Stomach (tissue), 9 donors: Measurements from ENCODE around the gene TNFRSF8. TPM values are rescaled to one million over a fixed set of nuclear protein-coding genes. Genes with fewer than 3 reads are reported as not detected.

Experiments used
- DNase-seq, 2 donors: peaks; one replicate each; pipeline versions ENCODE4 v3.0.0 to v3.0.0-alpha.2; 2013 to 2019
- H3K27ac ChIP-seq, 5 donors: fragments of 200-600 bp in 4 of 5; sonication (generic) in 4 of 5; one replicate each; pipeline ENCODE4 v1.5.1; 2013 to 2019; ENCODE audit warnings: mild to moderate bottlenecking in 1 of 5, moderate library complexity in 1 of 5
- H3K27me3 ChIP-seq, 3 donors: fragments of 200-600 bp; sonication (generic); one replicate each; pipeline ENCODE4 v1.5.1; 2017 to 2019; ENCODE audit warnings: mixed run types in 1 of 3
- H3K36me3 ChIP-seq, 4 donors: fragments of 200-600 bp; sonication (generic); 1 replicate in 3 of 4; 2 replicates in 1 of 4; pipeline ENCODE4 v1.5.1; 2016 to 2019
- H3K4me1 ChIP-seq, 4 donors: fragments of 200-600 bp; sonication (generic); one replicate each; pipeline ENCODE4 v1.5.1; 2016 to 2019
- H3K4me3 ChIP-seq, 4 donors: fragments of 200-600 bp; sonication (generic) in 3 of 4; one replicate each; pipeline ENCODE4 v1.5.1; 2016 to 2019; ENCODE audit warnings: mild to moderate bottlenecking in 1 of 4
- H3K9me3 ChIP-seq, 4 donors: fragments of 200-600 bp; sonication (generic); one replicate each; pipeline ENCODE4 v1.5.1; 2016 to 2019
- CTCF ChIP-seq, 7 experiments: fragments of 450-650 bp in 4 of 7; fragments of 200-600 bp in 3 of 7; sonication (generic) in 3 of 7; IDR thresholded peaks; one replicate each; pipeline ENCODE4 v1.5.1; 2016 to 2019; ENCODE audit warnings: antibody characterized with exemption in 7 of 7, control low read depth in 2 of 7, mild to moderate bottlenecking in 1 of 7
- EP300 ChIP-seq: sonication (generic); formaldehyde crosslinking; IDR thresholded peaks from one replicate; pipeline ENCODE4 v1.6.1; 2017; ENCODE audit warnings: antibody characterized with exemption
- POLR2A ChIP-seq, 4 donors: fragments of 450-650 bp; IDR thresholded peaks; one replicate each; pipeline ENCODE4 v1.6.1; 2016; ENCODE audit warnings: antibody characterized with exemption in 4 of 4, control low read depth in 2 of 4, mild to moderate bottlenecking in 1 of 4, moderate library complexity in 1 of 4
- POLR2AphosphoS5 ChIP-seq, 3 donors: sonication (generic); formaldehyde crosslinking; IDR thresholded peaks; one replicate each; pipeline ENCODE4 v1.6.1; 2016; ENCODE audit warnings: antibody characterized with exemption in 3 of 3
- WGBS, 5 donors: extraction: QIAGEN DNeasy Blood & Tissue Kit in 3 of 5; methylation state at CpG; one replicate each; pipeline versions ENCODE4 v1.1.5 to v1.1.7; 2013 to 2018; 5-methylcytosine and 5-hydroxymethylcytosine counted together
- intact Hi-C: fragments of 100-400 bp; cut with DNase I; formaldehyde crosslinking; loops from one replicate; pipeline ENCODE4 v1.15.1; 2023; ENCODE audit warnings: low total_unique reads
- polyA plus RNA-seq, 3 donors: library from polyadenylated mRNA; stranded (reverse); fragments of 200-250 nt; gene quantifications; one replicate each; pipeline ENCODE4 v1.2.3, GENCODE V29; 2013
- total RNA-seq, 5 donors: library from RNA; depleted of rRNA; stranded (reverse); fragments of >200 nt; gene quantifications; one replicate each; pipeline versions ENCODE4 v1.1.0 to v1.2.3, GENCODE V29; 2014 to 2016
- donor health status: healthy with polysubstance abuse.
- donor health status: Bipolar disorder and iron deficiency.
- donor health status: healthy.

The TNFRSF8 gene
- total and polyA plus RNA-seq, 8 donors = 0.18 to 2.1 (median 0.88) TPM; not detected in 2

GRCh38 chr1:12073796-12074195, 10.7 kb downstream of the TNFRSF8 start:
- TF ChIP-seq POLR2AphosphoS5 (IDR thresholded peaks at IDR 0.05) (no peak), POLR2A (IDR thresholded peaks at IDR 0.05) (no peak), EP300 (no peak), CTCF (IDR thresholded peaks at IDR 0.05) (no peak)
- no peaks in the 10 kb centered on the region for H3K36me3 ChIP-seq
- no peaks in the 10 kb centered on the region for H3K4me1 ChIP-seq
- H3K27ac ChIP-seq = no peak overlapping the region
- intact Hi-C loops = no loop called here
- 84 to 90% (median 86%) methylated on average over 15 of the region's 15 CpGs for WGBS, 5 donors
- no peak overlapping the region for H3K4me3 ChIP-seq
- peaks cover 0 to 6% (median 6%) of the 10 kb centered on the region in 4 donors for H3K9me3 ChIP-seq
- DNase-seq = no peak
- H3K27me3 ChIP-seq = peaks cover 0 to 44% (median 7%) of the 10 kb centered on the region in 3 donors

GRCh38 chr1:12075195-12076114, 12.4 kb downstream of the TNFRSF8 start:
- peaks cover 0 to 41% (median 0%) of the 10 kb centered on the region in 3 donors for H3K27me3 ChIP-seq
- H3K4me1 ChIP-seq = peaks cover 0 to 8% (median 0%) of the 10 kb centered on the region in 4 donors
- H3K27ac ChIP-seq = no peak overlapping the region
- DNase-seq = peak in 1 of 2 donors; percentile 76
- intact Hi-C loops = no loop called here
- no peaks in the 10 kb centered on the region for H3K36me3 ChIP-seq
- TF ChIP-seq POLR2A (IDR thresholded peaks at IDR 0.05) (no peak), EP300 (no peak), CTCF (IDR thresholded peaks at IDR 0.05) (no peak), POLR2AphosphoS5 (IDR thresholded peaks at IDR 0.05) (no peak)
- H3K9me3 ChIP-seq = peaks cover 0 to 6% (median 6%) of the 10 kb centered on the region in 4 donors
- WGBS, 5 donors = 73 to 81% (median 78%) methylated on average over 19 of the region's 19 CpGs
- no peak overlapping the region for H3K4me3 ChIP-seq

- peaks cover 0 to 6% (median 6%) of the 10 kb centered on the region in 4 donors for H3K9me3 ChIP-seq
- H3K27me3 ChIP-seq = peaks cover 0 to 34% (median 0%) of the 10 kb centered on the region in 3 donors
- H3K4me3 ChIP-seq = no peak overlapping the region
- DNase-seq = no peak
- no peaks in the 10 kb centered on the region for H3K36me3 ChIP-seq
- intact Hi-C loops = no loop called here
- TF ChIP-seq CTCF (IDR thresholded peaks at IDR 0.05) = no peak
- TF ChIP-seq EP300 = no peak
- TF ChIP-seq POLR2A (IDR thresholded peaks at IDR 0.05) = no peak
- TF ChIP-seq POLR2AphosphoS5 (IDR thresholded peaks at IDR 0.05) = no peak
- WGBS, 5 donors = 76 to 83% (median 78%) methylated on average over 9 of the region's 9 CpGs
- peaks cover 0 to 8% (median 0%) of the 10 kb centered on the region in 4 donors for H3K4me1 ChIP-seq
- no peak overlapping the region for H3K27ac ChIP-seq
These were observed 13.4 kb downstream of the TNFRSF8 start for GRCh38 chr1:12076425-12077005.

GRCh38 chr1:12078575-12078937, 15.5 kb downstream of the TNFRSF8 start:
- no peak for TF ChIP-seq POLR2A (IDR thresholded peaks at IDR 0.05)
- TF ChIP-seq EP300 = no peak
- TF ChIP-seq CTCF (IDR thresholded peaks at IDR 0.05) = no peak
- no peak for TF ChIP-seq POLR2AphosphoS5 (IDR thresholded peaks at IDR 0.05)
- Histone ChIP-seq H3K9me3 (peaks cover 0 to 15% (median 8%) of the 10 kb centered on the region in 4 donors), H3K4me1 (peaks cover 0 to 8% (median 0%) of the 10 kb centered on the region in 4 donors), H3K36me3 (no peaks in the 10 kb centered on the region), H3K4me3 (no peak overlapping the region), H3K27me3 (peaks cover 0 to 23% (median 0%) of the 10 kb centered on the region in 3 donors), H3K27ac (no peak overlapping the region)
- 50 to 72% (median 63%) methylated on average over 7 of the region's 7 CpGs for WGBS, 5 donors
- intact Hi-C loops = no loop called here
- DNase-seq = no peak
